Measurements from ENCODE around the gene ZNF554. TPM values are rescaled to one million over a fixed set of nuclear protein-coding genes. Genes with fewer than 3 reads are reported as not detected.

Gene ZNF554
- total and polyA plus RNA-seq, 5 donors from 2014 or later: 1.8 to 6.1 (median 3.3) TPM

- H3K36me3 Mint-ChIP-seq: peaks cover 23% of the 10 kb centered on the region
- H3K36me3 ChIP-seq (ENCODE audit: control insufficient read depth, insufficient read depth, low read length): peaks cover 12% of the 10 kb centered on the region
- no peak for DNase-seq
- H3K27me3 ChIP-seq (ENCODE audit: control insufficient read depth, insufficient read depth, low read length): no peaks in the 10 kb centered on the region
- no peak overlapping the region for H3K27ac Mint-ChIP-seq
- H3K4me3 ChIP-seq (ENCODE audit: low read depth, low read length): no peak overlapping the region
- ATAC-seq (ENCODE audit: low read depth in 2 of 2): no peak
- no peak overlapping the region for H3K4me3 Mint-ChIP-seq
- H3K9me3 Mint-ChIP-seq: peaks cover 0 to 24% (median 7%) of the 10 kb centered on the region in 7 donors
- peaks cover 0 to 7% (median 2%) of the 10 kb centered on the region in 4 donors for H3K4me1 Mint-ChIP-seq
- H3K27ac ChIP-seq (ENCODE audit: insufficient read depth, low read length, poor library complexity, severe bottlenecking): no peak overlapping the region
- H3K27me3 Mint-ChIP-seq: no peaks in the 10 kb centered on the region
- no peaks in the 10 kb centered on the region for H3K4me1 ChIP-seq (ENCODE audit: control insufficient read depth, insufficient read depth, low read length, poor library complexity, severe bottlenecking)
- peaks cover 8 to 10% of the 10 kb centered on the region in 2 experiments for H3K9me3 ChIP-seq (ENCODE audit: control insufficient read depth in 2 of 2, low read length in 2 of 2)
These were observed 8.3 kb downstream of the ZNF554 start for GRCh38 chr19:2827840-2828489.

GRCh38 chr19:2834294-2834871 is 14.7 kb downstream of the ZNF554 start:
- Histone ChIP-seq H3K36me3 (ENCODE audit: control insufficient read depth, insufficient read depth, low read length) (peaks cover 17% of the 10 kb centered on the region), H3K4me3 (ENCODE audit: low read depth, low read length) (no peak overlapping the region), H3K4me1 (ENCODE audit: control insufficient read depth, insufficient read depth, low read length, poor library complexity, severe bottlenecking) (no peaks in the 10 kb centered on the region), H3K27ac (ENCODE audit: insufficient read depth, low read length, poor library complexity, severe bottlenecking) (no peak overlapping the region), H3K9me3 (ENCODE audit: control insufficient read depth in 2 of 2, low read length in 2 of 2) (peaks cover 36 to 51% of the 10 kb centered on the region in 2 experiments), H3K27me3 (ENCODE audit: control insufficient read depth, insufficient read depth, low read length) (no peaks in the 10 kb centered on the region)
- H3K4me1 Mint-ChIP-seq: peaks cover 0 to 3% (median 0%) of the 10 kb centered on the region in 4 donors
- H3K36me3 Mint-ChIP-seq: peaks cover 30% of the 10 kb centered on the region
- ATAC-seq (ENCODE audit: low read depth in 2 of 2) (no peak), DNase-seq (no peak)
- no peak overlapping the region for H3K27ac Mint-ChIP-seq
- no peaks in the 10 kb centered on the region for H3K27me3 Mint-ChIP-seq
- peaks cover 4 to 61% (median 18%) of the 10 kb centered on the region in 7 donors for H3K9me3 Mint-ChIP-seq
- no peak overlapping the region for H3K4me3 Mint-ChIP-seq

GRCh38 chr19:2837430-2837829 is 17.8 kb downstream of the ZNF554 start:
- H3K4me1 Mint-ChIP-seq: peaks cover 0 to 11% (median 7%) of the 10 kb centered on the region in 4 donors
- no peaks in the 10 kb centered on the region for H3K27me3 ChIP-seq (ENCODE audit: control insufficient read depth, insufficient read depth, low read length)
- peaks cover 3 to 46% (median 18%) of the 10 kb centered on the region in 7 donors for H3K9me3 Mint-ChIP-seq
- DNase-seq: no peak
- H3K4me3 ChIP-seq (ENCODE audit: low read depth, low read length): no peak overlapping the region
- no peak overlapping the region for H3K27ac Mint-ChIP-seq
- peaks cover 34 to 47% of the 10 kb centered on the region in 2 experiments for H3K9me3 ChIP-seq (ENCODE audit: control insufficient read depth in 2 of 2, low read length in 2 of 2)
- H3K4me3 Mint-ChIP-seq: no peak overlapping the region
- peaks cover 30% of the 10 kb centered on the region for H3K36me3 Mint-ChIP-seq
- no peak overlapping the region for H3K27ac ChIP-seq (ENCODE audit: insufficient read depth, low read length, poor library complexity, severe bottlenecking)
- H3K4me1 ChIP-seq (ENCODE audit: control insufficient read depth, insufficient read depth, low read length, poor library complexity, severe bottlenecking): peaks cover 12% of the 10 kb centered on the region
- peaks cover 14% of the 10 kb centered on the region for H3K36me3 ChIP-seq (ENCODE audit: control insufficient read depth, insufficient read depth, low read length)
- H3K27me3 Mint-ChIP-seq: peaks cover 5% of the 10 kb centered on the region
- no peak for ATAC-seq (ENCODE audit: low read depth in 2 of 2)

GRCh38 chr19:2840794-2841791 is 21.4 kb downstream of the ZNF554 start, which contains the start of gene ZNF555:
Gene ZNF555, plus strand, starts transcription at chr19:2841475. Its CDS starts 98 bp downstream, at chr19:2841573.
- Mint-ChIP-seq H3K27ac (peak within 1 kb of the TSS; percentile 84 to 92 (median 84)), H3K36me3 (peaks cover 16% of the 10 kb centered on the region), H3K27me3 (peaks cover 5% of the 10 kb centered on the region), H3K9me3 (peaks cover 2 to 19% (median 12%) of the 10 kb centered on the region in 7 donors), H3K4me3 (peak within 1 kb of the TSS; percentile 93 to 98 (median 96)), H3K4me1 (peaks cover 0 to 23% (median 14%) of the 10 kb centered on the region in 4 donors)
- H3K27ac ChIP-seq (ENCODE audit: insufficient read depth, low read length, poor library complexity, severe bottlenecking): peak within 1 kb of the TSS; percentile 79
- peak; percentile 98 to 99 for ATAC-seq (ENCODE audit: low read depth in 2 of 2)
- peak; percentile 99 for DNase-seq
- peak within 1 kb of the TSS; percentile 57 for H3K4me3 ChIP-seq (ENCODE audit: low read depth, low read length)
- peaks cover 6% of the 10 kb centered on the region for H3K36me3 ChIP-seq (ENCODE audit: control insufficient read depth, insufficient read depth, low read length)
- peaks cover 15% of the 10 kb centered on the region for H3K4me1 ChIP-seq (ENCODE audit: control insufficient read depth, insufficient read depth, low read length, poor library complexity, severe bottlenecking)
- H3K27me3 ChIP-seq (ENCODE audit: control insufficient read depth, insufficient read depth, low read length): no peaks in the 10 kb centered on the region
- H3K9me3 ChIP-seq (ENCODE audit: control insufficient read depth in 2 of 2, low read length in 2 of 2): peaks cover 8 to 10% of the 10 kb centered on the region in 2 experiments

GRCh38 chr19:2841855-2842574 is 22.3 kb downstream of the ZNF554 start:
- peaks cover 5% of the 10 kb centered on the region for H3K27me3 Mint-ChIP-seq
- H3K4me1 ChIP-seq (ENCODE audit: control insufficient read depth, insufficient read depth, low read length, poor library complexity, severe bottlenecking): peaks cover 15% of the 10 kb centered on the region
- no peak for DNase-seq
- peak overlapping the region in 2 of 3 donors; percentile 60 for H3K27ac Mint-ChIP-seq
- H3K36me3 Mint-ChIP-seq: peaks cover 12% of the 10 kb centered on the region
- peaks cover 1 to 2% of the 10 kb centered on the region in 2 experiments for H3K9me3 ChIP-seq (ENCODE audit: control insufficient read depth in 2 of 2, low read length in 2 of 2)
- H3K27me3 ChIP-seq (ENCODE audit: control insufficient read depth, insufficient read depth, low read length): no peaks in the 10 kb centered on the region
- peaks cover 0 to 27% (median 16%) of the 10 kb centered on the region in 4 donors for H3K4me1 Mint-ChIP-seq
- H3K4me3 Mint-ChIP-seq: peak overlapping the region; percentile 62 to 89 (median 84)
- peaks cover 13% of the 10 kb centered on the region for H3K36me3 ChIP-seq (ENCODE audit: control insufficient read depth, insufficient read depth, low read length)
- ATAC-seq (ENCODE audit: low read depth in 2 of 2): no peak
- H3K4me3 ChIP-seq (ENCODE audit: low read depth, low read length): peak overlapping the region; percentile 57
- H3K9me3 Mint-ChIP-seq: peaks cover 0 to 13% (median 4%) of the 10 kb centered on the region in 7 donors
- peak overlapping the region; percentile 14 for H3K27ac ChIP-seq (ENCODE audit: insufficient read depth, low read length, poor library complexity, severe bottlenecking)

- no peak overlapping the region for H3K27ac ChIP-seq (ENCODE audit: insufficient read depth, low read length, poor library complexity, severe bottlenecking)
- Mint-ChIP-seq H3K4me3 (peak overlapping the region in 1 of 4 donors; percentile 16), H3K9me3 (peaks cover 0 to 22% (median 5%) of the 10 kb centered on the region in 7 donors), H3K27me3 (peaks cover 5% of the 10 kb centered on the region), H3K36me3 (peaks cover 16% of the 10 kb centered on the region), H3K4me1 (peaks cover 0 to 31% (median 21%) of the 10 kb centered on the region in 4 donors), H3K27ac (no peak overlapping the region)
- DNase-seq: no peak
- no peak overlapping the region for H3K4me3 ChIP-seq (ENCODE audit: low read depth, low read length)
- H3K4me1 ChIP-seq (ENCODE audit: control insufficient read depth, insufficient read depth, low read length, poor library complexity, severe bottlenecking): peaks cover 15% of the 10 kb centered on the region
- no peaks in the 10 kb centered on the region for H3K27me3 ChIP-seq (ENCODE audit: control insufficient read depth, insufficient read depth, low read length)
- peaks cover 13 to 15% of the 10 kb centered on the region in 2 experiments for H3K9me3 ChIP-seq (ENCODE audit: control insufficient read depth in 2 of 2, low read length in 2 of 2)
- peaks cover 15% of the 10 kb centered on the region for H3K36me3 ChIP-seq (ENCODE audit: control insufficient read depth, insufficient read depth, low read length)
- no peak for ATAC-seq (ENCODE audit: low read depth in 2 of 2)
These were observed 25.4 kb downstream of the ZNF554 start for GRCh38 chr19:2845107-2845506.
